KOPT-K1 (cell line): Measurements from ENCODE around the gene NOL9.
"Not testable (repeated sequence)": the region's sequence is repeated elsewhere in the genome, so short reads cannot be mapped to it uniquely, and the experiment has no call there.

Source experiments
- H3K27ac ChIP-seq: fragments of 200-600 bp; sonication (generic); 2 replicates; pipeline ENCODE4 v1.5.1; 2016; ENCODE audit warnings: antibody characterized with exemption, mild to moderate bottlenecking, low read depth, low read length; ENCODE audit not compliant: poor library complexity, severe bottlenecking
- H3K36me3 ChIP-seq: fragments of 200-600 bp; sonication (generic); 2 replicates; pipeline ENCODE4 v1.5.1; 2017; ENCODE audit warnings: antibody characterized with exemption, mild to moderate bottlenecking, low read length, moderate library complexity; ENCODE audit not compliant: insufficient read depth
- H3K9me3 ChIP-seq: fragments of 200-600 bp; sonication (generic); 2 replicates; pipeline ENCODE4 v1.5.1; 2017; ENCODE audit warnings: antibody characterized with exemption, low read length, mild to moderate bottlenecking; ENCODE audit not compliant: insufficient read depth, poor library complexity, severe bottlenecking

NOL9 gene

GRCh38 chr1:6554031-6554906 is at the start of gene NOL9:
Gene NOL9, minus strand, starts transcription at chr1:6554513. Its CDS starts 11 bp downstream, at chr1:6554502.
- Histone ChIP-seq H3K36me3 (peaks cover 20% of the 10 kb centered on the region), H3K9me3 (no peaks in the 10 kb centered on the region), H3K27ac (peak within 1 kb of the TSS; percentile 72)

GRCh38 chr1:6603238-6603914 is 49.1 kb upstream of the NOL9 start:
- no peak overlapping the region for H3K27ac ChIP-seq

GRCh38 chr1:6602669-6603237 is 48.4 kb upstream of the NOL9 start, which contains the start of gene KLHL21:
Gene KLHL21, minus strand, starts transcription at chr1:6602869. Its CDS starts 52 bp downstream, at chr1:6602817.
- peaks cover 13% of the 10 kb centered on the region for H3K36me3 ChIP-seq
- no peaks in the 10 kb centered on the region for H3K9me3 ChIP-seq
- H3K27ac ChIP-seq = peak within 1 kb of the TSS; percentile 55

More at GRCh38 chr1:6603238-6603914, 49.1 kb upstream of the NOL9 start:
- Histone ChIP-seq H3K36me3 (peaks cover 6% of the 10 kb centered on the region; the same call in 1 of the 2 replicates), H3K9me3 (no peaks in the 10 kb centered on the region)

- H3K27ac ChIP-seq = peak overlapping the region; percentile 55
- H3K9me3 ChIP-seq = no peaks in the 10 kb centered on the region
- H3K36me3 ChIP-seq = peaks cover 19% of the 10 kb centered on the region
Observed at GRCh38 chr1:6601923-6602668, 47.8 kb upstream of the NOL9 start.

- Histone ChIP-seq H3K9me3 (no peaks in the 10 kb centered on the region), H3K36me3 (peaks cover 27% of the 10 kb centered on the region), H3K27ac (peak overlapping the region; percentile 55)
Observed at GRCh38 chr1:6601049-6601922, 47.0 kb upstream of the NOL9 start.

GRCh38 chr1:6600410-6601048 is 46.2 kb upstream of the NOL9 start:
- Histone ChIP-seq H3K27ac (peak overlapping the region; percentile 55), H3K36me3 (peaks cover 35% of the 10 kb centered on the region), H3K9me3 (no peaks in the 10 kb centered on the region)

- not testable (repeated sequence) for H3K9me3 ChIP-seq
- peaks cover 40% of the 10 kb centered on the region for H3K36me3 ChIP-seq
- H3K27ac ChIP-seq = peak overlapping the region; percentile 55
Observed at GRCh38 chr1:6599991-6600390, 45.7 kb upstream of the NOL9 start.

GRCh38 chr1:6599141-6599975 is 45.0 kb upstream of the NOL9 start:
- H3K36me3 ChIP-seq = peaks cover 47% of the 10 kb centered on the region
- H3K9me3 ChIP-seq = no peaks in the 10 kb centered on the region
- peak overlapping the region; percentile 54 for H3K27ac ChIP-seq

- Histone ChIP-seq H3K9me3 (no peaks in the 10 kb centered on the region), H3K27ac (no peak overlapping the region), H3K36me3 (peaks cover 63% of the 10 kb centered on the region)
Observed at GRCh38 chr1:6597777-6598131, 43.4 kb upstream of the NOL9 start.

GRCh38 chr1:6596886-6597776 is 42.8 kb upstream of the NOL9 start:
- Histone ChIP-seq H3K9me3 (no peaks in the 10 kb centered on the region), H3K36me3 (peaks cover 69% of the 10 kb centered on the region), H3K27ac (no peak overlapping the region)

- Histone ChIP-seq H3K27ac (no peak overlapping the region), H3K36me3 (peaks cover 77% of the 10 kb centered on the region), H3K9me3 (no peaks in the 10 kb centered on the region)
Observed at GRCh38 chr1:6596351-6596750, 42.0 kb upstream of the NOL9 start.

- peaks cover 89% of the 10 kb centered on the region for H3K36me3 ChIP-seq
- H3K27ac ChIP-seq = no peak overlapping the region
Observed at GRCh38 chr1:6594977-6595740, 40.8 kb upstream of the NOL9 start.

More at GRCh38 chr1:6594977-6595740, 40.8 kb upstream of the NOL9 start:
- H3K9me3 ChIP-seq = no peaks in the 10 kb centered on the region
